ENCODE measurements around the gene C19orf73.
"Not testable (repeated sequence)": the region's sequence is repeated elsewhere in the genome, so short reads cannot be mapped to it uniquely, and the experiment has no call there.

The C19orf73 gene

GRCh38 chr19:49148784-49149651 is 30.1 kb upstream of the C19orf73 start:
- peak; percentile 47 for DNase-seq (ENCODE audit: low read depth)

- DNase-seq (ENCODE audit: low read depth) = no peak
Measured at GRCh38 chr19:49148044-49148682, 29.2 kb upstream of the C19orf73 start.

GRCh38 chr19:49146408-49146770 is 27.4 kb upstream of the C19orf73 start:
- DNase-seq (ENCODE audit: low read depth) = not testable (repeated sequence)

- peak; percentile 62 for DNase-seq (ENCODE audit: low read depth)
Measured at GRCh38 chr19:49145573-49146407, 26.8 kb upstream of the C19orf73 start.

GRCh38 chr19:49142866-49143335 is 24.0 kb upstream of the C19orf73 start:
- no peak for DNase-seq (ENCODE audit: low read depth)

- DNase-seq (ENCODE audit: low read depth) = no peak
Measured at GRCh38 chr19:49141352-49141751, 22.4 kb upstream of the C19orf73 start.

GRCh38 chr19:49140951-49141350 is 22.0 kb upstream of the C19orf73 start:
- no peak for DNase-seq (ENCODE audit: low read depth)

GRCh38 chr19:49136771-49137171 is 17.8 kb upstream of the C19orf73 start:
- no peak for DNase-seq (ENCODE audit: low read depth)

GRCh38 chr19:49135686-49136085 is 16.7 kb upstream of the C19orf73 start:
- no peak for DNase-seq (ENCODE audit: low read depth)

- DNase-seq (ENCODE audit: low read depth) = no peak
Measured at GRCh38 chr19:49133621-49134454, 14.9 kb upstream of the C19orf73 start.

GRCh38 chr19:49132974-49133609 is 14.1 kb upstream of the C19orf73 start:
- no peak for DNase-seq (ENCODE audit: low read depth)

GRCh38 chr19:49130325-49130724 is 11.4 kb upstream of the C19orf73 start:
- no peak for DNase-seq (ENCODE audit: low read depth)

GRCh38 chr19:49129238-49129583 is 10.3 kb upstream of the C19orf73 start:
- DNase-seq (ENCODE audit: low read depth) = no peak

GRCh38 chr19:49128545-49129237 is 9.7 kb upstream of the C19orf73 start:
- DNase-seq (ENCODE audit: low read depth) = no peak

- peak; percentile 87 for DNase-seq (ENCODE audit: low read depth)
Measured at GRCh38 chr19:49127674-49128544, 9.0 kb upstream of the C19orf73 start.

GRCh38 chr19:49127225-49127624 is 8.3 kb upstream of the C19orf73 start:
- DNase-seq (ENCODE audit: low read depth) = not testable (repeated sequence)

- no peak for DNase-seq (ENCODE audit: low read depth)
Measured at GRCh38 chr19:49126575-49126974, 7.6 kb upstream of the C19orf73 start.

GRCh38 chr19:49125025-49125731 is 6.2 kb upstream of the C19orf73 start:
- DNase-seq (ENCODE audit: low read depth) = no peak

- DNase-seq (ENCODE audit: low read depth) = not testable (repeated sequence)
Measured at GRCh38 chr19:49123285-49123684, 4.3 kb upstream of the C19orf73 start.
